A549 (cell line): Measurements from ENCODE around the gene SPINT1. TPM values are rescaled to one million over a fixed set of nuclear protein-coding genes. Genes with fewer than 3 reads are reported as not detected.

Experiments
- ATAC-seq, 2 experiments: fragments of 200-7000 bp in 1 of 2; fragments of >200 bp in 1 of 2; cut with Nextera tagmentation in 1 of 2; cut with Tn5 transposase in 1 of 2; 3 replicates each; pipeline versions ENCODE4 v1.8.0 to v1.9.1; 2018 to 2020; ENCODE audit warnings: mild to moderate bottlenecking in 1 of 2, moderate library complexity in 1 of 2
- CTCF ChIA-PET: fragments of 300-600 bp; sonication (Branson Sonifier 250); formaldehyde crosslinking; extraction: SDS; loops from one replicate; lab custom pipeline; 2021; ENCODE audit warnings: antibody characterized with exemption, inconsistent platforms; lab: Yijun Ruan, JAX
- POLR2A ChIA-PET: fragments of 350-600 bp; formaldehyde crosslinking; extraction: SDS; loops from one replicate; lab custom pipeline; 2021; ENCODE audit warnings: antibody characterized with exemption, inconsistent platforms; lab: Yijun Ruan, JAX
- DNase-seq, 2 experiments: peaks; one replicate each; pipeline versions ENCODE4 v3.0.0 to v3.0.0-alpha.2; 2011 to 2016; ENCODE audit warnings: low read depth in 1 of 2, low spot score in 1 of 2
- FAIRE-seq: peaks from 2 replicates; lab custom pipeline; 2011; peaks lifted over from hg19 to GRCh38; lab: Jason Lieb, UNC
- H3K27ac ChIP-seq, 2 experiments: fragments of >200 bp; sonication (Bioruptor Twin); formaldehyde crosslinking; 3 replicates each; pipeline ENCODE4 v1.5.1; 2016 to 2017
- H3K4me1 ChIP-seq: fragments of >200 bp; sonication (Bioruptor Twin); formaldehyde crosslinking; 3 replicates; pipeline ENCODE4 v1.6.1; 2016
- H3K4me2 ChIP-seq: fragments of >200 bp; sonication (Bioruptor Twin); formaldehyde crosslinking; 3 replicates; pipeline ENCODE4 v1.6.1; 2016
- H3K4me3 ChIP-seq: fragments of >200 bp; sonication (Bioruptor Twin); formaldehyde crosslinking; 3 replicates; pipeline ENCODE4 v1.5.1; 2016
- H3K9me3 ChIP-seq: fragments of >200 bp; sonication (Bioruptor Twin); formaldehyde crosslinking; 3 replicates; pipeline ENCODE4 v1.6.1; 2016
- BHLHE40 ChIP-seq: IDR thresholded peaks from 2 replicates; pipeline ENCODE4 v1.6.1; 2012; ENCODE audit warnings: low read depth, low read length, inconsistent platforms
- CBX8 ChIP-seq: fragments of 200-600 bp; sonication (generic); IDR thresholded peaks from 2 replicates; pipeline ENCODE4 v1.6.1; 2016
- CEBPB ChIP-seq, 2 experiments: fragments of >200 bp in 1 of 2; sonication (Bioruptor Twin) in 1 of 2; formaldehyde crosslinking in 1 of 2; IDR thresholded peaks; 2 replicates each; pipeline ENCODE4 v1.6.1; 2012 to 2016
- FOSL2 ChIP-seq, 2 experiments: fragments of 450-650 bp in 1 of 2; fragments of >200 bp in 1 of 2; sonication (Bioruptor Twin) in 1 of 2; formaldehyde crosslinking; IDR thresholded peaks; 2 replicates each; pipeline versions ENCODE4 v1.5.0 to v1.6.1; 2016 to 2020; ENCODE audit warnings: mild to moderate bottlenecking in 1 of 2, moderate library complexity in 1 of 2
- HEYL ChIP-seq: fragments of 250-450 bp; sonication (Bioruptor Pico); IDR thresholded peaks from 2 replicates; pipeline ENCODE4 v1.8.0; 2021; ENCODE audit warnings: mild to moderate bottlenecking, moderate library complexity
- HOXB13 ChIP-seq: fragments of 250-450 bp; sonication (Bioruptor Pico); IDR thresholded peaks from 2 replicates; pipeline ENCODE4 v1.5.0; 2020; ENCODE audit warnings: low read depth, mild to moderate bottlenecking, moderate library complexity
- JUN ChIP-seq, 2 experiments: fragments of >200 bp; sonication (Bioruptor Twin); formaldehyde crosslinking; IDR thresholded peaks; 2 replicates in 1 of 2; 3 replicates in 1 of 2; pipeline ENCODE4 v1.6.1; 2016 to 2017
- MAFK ChIP-seq: fragments of 450-650 bp; IDR thresholded peaks from 2 replicates; pipeline ENCODE4 v1.6.1; 2014; ENCODE audit not compliant: partially characterized antibody
- NR3C1 ChIP-seq: fragments of >200 bp; sonication (Bioruptor Twin); formaldehyde crosslinking; IDR thresholded peaks from 3 replicates; pipeline ENCODE4 v1.6.1; 2017
- RAD21 ChIP-seq, 2 experiments: fragments of >200 bp in 1 of 2; sonication (Bioruptor Twin) in 1 of 2; formaldehyde crosslinking in 1 of 2; IDR thresholded peaks in 1 of 2; conservative IDR thresholded peaks in 1 of 2; 2 replicates in 1 of 2; 3 replicates in 1 of 2; pipeline ENCODE4 v1.6.1; 2012 to 2018; ENCODE audit warnings: inconsistent platforms in 1 of 2
- RCOR1 ChIP-seq: fragments of 150-350 bp; IDR thresholded peaks from 2 replicates; pipeline ENCODE4 v1.6.1; 2014; ENCODE audit warnings: antibody characterized with exemption, low read length, low read depth
- RFX5 ChIP-seq: fragments of 450-650 bp; IDR thresholded peaks from 2 replicates; pipeline ENCODE4 v1.7.1; 2014; ENCODE audit warnings: antibody characterized with exemption, mild to moderate bottlenecking, moderate library complexity
- TFCP2L1 ChIP-seq: fragments of 250-450 bp; sonication (Bioruptor Pico); IDR thresholded peaks from 2 replicates; pipeline ENCODE4 v1.5.0; 2021; ENCODE audit warnings: mild to moderate bottlenecking
- ZC3H11A ChIP-seq: fragments of 450-650 bp; IDR thresholded peaks from 2 replicates; pipeline ENCODE4 v1.6.1; 2014; ENCODE audit warnings: antibody characterized with exemption, mild to moderate bottlenecking
- WGBS: methylation state at CpG from one replicate; pipeline ENCODE4 v1.1.6; 2017; ENCODE audit errors: missing lambda C conversion rate; 5-methylcytosine and 5-hydroxymethylcytosine counted together
- polyA plus RNA-seq, 4 experiments: library from polyadenylated mRNA; depleted of rRNA in 3 of 4; stranded (reverse); fragments of >200 nt; fragmentation: RNase III in 1 of 4; extraction: RNeasy Plus Mini Kit Qiagen cat#74134 plus additional on column Dnase treatment in 1 of 4; gene quantifications; 2 replicates in 3 of 4; 3 replicates in 1 of 4; pipeline ENCODE4 v1.2.3, GENCODE V29; 2011 to 2017
- TF ChIP-seq, protein P1 (sequence below): fragments of 250-450 bp; sonication (Bioruptor Pico); IDR thresholded peaks from 2 replicates; pipeline ENCODE4 v1.5.0; 2021; ENCODE audit warnings: mild to moderate bottlenecking, moderate library complexity, borderline replicate concordance
- TF ChIP-seq, protein P2 (sequence below): fragments of 150-350 bp; IDR thresholded peaks from 2 replicates; pipeline ENCODE4 v1.6.1; 2014; ENCODE audit warnings: low read depth, mild to moderate bottlenecking, low read length
- TF ChIP-seq, protein P3 (sequence below): IDR thresholded peaks from 2 replicates; pipeline ENCODE4 v1.6.1; 2012

SPINT1 gene
- polyA plus RNA-seq, 2 of the 4 experiments (the other 2 are of a cell fraction) = 0.79 to 0.80 TPM

DNA sequence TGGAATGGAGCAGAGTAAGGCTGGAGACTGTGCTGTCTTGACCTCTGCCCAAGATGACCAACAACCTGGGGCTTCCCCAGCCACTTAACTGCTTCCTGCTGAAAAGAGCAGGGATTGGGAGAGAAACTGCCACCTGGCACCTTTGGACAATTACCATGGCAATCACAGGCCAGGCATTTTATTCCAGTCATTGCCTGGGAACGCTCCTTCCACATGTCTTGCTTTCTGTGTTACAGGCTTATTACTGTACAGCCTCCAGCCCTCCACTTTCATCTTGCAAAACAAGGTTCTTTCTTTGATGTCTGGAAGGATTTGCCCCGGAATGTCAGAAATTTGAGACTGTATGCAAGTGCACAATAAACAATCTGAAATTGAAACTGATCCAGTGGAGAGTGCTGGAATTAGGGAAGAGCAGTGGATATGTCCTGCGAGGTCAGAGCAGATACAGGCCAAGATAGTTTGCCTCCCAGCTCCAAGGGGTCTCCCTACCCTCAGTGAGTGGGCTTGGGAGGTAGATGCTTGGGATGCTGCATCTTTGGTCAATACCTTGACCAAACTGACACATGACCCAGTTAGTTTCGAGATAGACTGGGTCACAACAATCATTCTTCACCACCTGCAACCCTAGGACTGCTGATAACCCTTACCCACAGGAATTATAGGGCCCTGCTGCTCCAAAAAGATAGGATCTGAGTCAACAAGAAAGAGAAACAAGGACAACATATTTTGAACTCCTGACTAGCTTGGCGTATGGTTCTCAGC, 18.0 kb upstream of the SPINT1 start:
- Histone ChIP-seq H3K4me1 (peaks cover 39% of the 10 kb centered on the region), H3K9me3 (no peaks in the 10 kb centered on the region), H3K4me2 (peak overlapping the region; percentile 45), H3K27ac (peak overlapping the region in 1 of 2 experiments; percentile 66; a peak in 4 of 6 replicates), H3K4me3 (no peak overlapping the region)
- no peak for FAIRE-seq
- TF ChIP-seq HOXB13 (CRISPR knock-in tag) = no peak
- peak; percentile 51 for TF ChIP-seq MAFK
- TF ChIP-seq JUN (IDR thresholded peaks at IDR 0.05) = no peak
- peak; percentile 49 to 74; a peak in 3 of 6 replicates for ATAC-seq
- 47% methylated on average over 5 of the region's 5 CpGs for WGBS
- POLR2A ChIA-PET = no interaction called here
- CTCF ChIA-PET = interaction anchor here (0.6 to 2.6 kb wide), 2 partner anchors 33 to 390 kb away, joined by 3 to 11 read pairs; no protein-coding TSS in a partner anchor
- DNase-seq = peak in 1 of 2 experiments; percentile 57

DNA sequence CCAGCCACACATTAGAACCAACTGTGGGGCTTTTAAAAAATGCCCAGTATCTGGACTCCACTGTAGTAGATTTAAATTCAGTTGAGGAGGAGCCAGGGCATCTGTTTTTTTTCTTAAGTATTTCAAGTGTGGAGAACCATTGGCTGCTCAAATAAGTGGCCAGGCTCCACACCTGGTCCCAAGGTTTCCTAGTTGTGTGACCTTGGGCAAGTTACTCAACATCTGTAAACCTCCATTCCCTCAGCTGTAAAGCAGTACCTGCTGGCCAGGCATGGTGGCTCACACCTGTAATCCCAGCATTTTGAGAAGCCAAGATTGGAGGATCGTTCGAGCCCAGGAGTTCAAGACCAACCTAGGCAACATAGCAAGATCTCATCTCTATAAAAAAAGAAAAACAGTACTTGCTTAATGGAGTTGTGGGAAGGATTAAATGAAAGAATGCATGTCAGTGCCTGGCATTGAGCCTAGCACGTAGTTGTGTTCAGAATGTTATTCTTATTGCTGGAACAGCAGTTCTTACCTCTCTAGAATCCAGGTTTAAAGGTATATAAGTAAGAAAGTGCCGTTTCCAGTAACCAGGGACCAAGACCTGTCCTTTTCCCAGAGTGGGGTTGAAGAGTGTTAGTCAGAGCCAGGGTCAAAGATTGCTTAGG, 17.3 kb upstream of the SPINT1 start:
- peak overlapping the region in 1 of 2 experiments; percentile 66; a peak in 3 of 6 replicates for H3K27ac ChIP-seq
- ATAC-seq (no peak), DNase-seq (no peak), FAIRE-seq (no peak)
- no peak overlapping the region for H3K4me3 ChIP-seq
- ChIA-PET CTCF (interaction anchor here (0.6 to 2.6 kb wide), 3 partner anchors 14 to 389 kb away, joined by 3 to 11 read pairs (median 3); no protein-coding TSS in a partner anchor), POLR2A (no interaction called here)
- TF ChIP-seq, protein P1, sequence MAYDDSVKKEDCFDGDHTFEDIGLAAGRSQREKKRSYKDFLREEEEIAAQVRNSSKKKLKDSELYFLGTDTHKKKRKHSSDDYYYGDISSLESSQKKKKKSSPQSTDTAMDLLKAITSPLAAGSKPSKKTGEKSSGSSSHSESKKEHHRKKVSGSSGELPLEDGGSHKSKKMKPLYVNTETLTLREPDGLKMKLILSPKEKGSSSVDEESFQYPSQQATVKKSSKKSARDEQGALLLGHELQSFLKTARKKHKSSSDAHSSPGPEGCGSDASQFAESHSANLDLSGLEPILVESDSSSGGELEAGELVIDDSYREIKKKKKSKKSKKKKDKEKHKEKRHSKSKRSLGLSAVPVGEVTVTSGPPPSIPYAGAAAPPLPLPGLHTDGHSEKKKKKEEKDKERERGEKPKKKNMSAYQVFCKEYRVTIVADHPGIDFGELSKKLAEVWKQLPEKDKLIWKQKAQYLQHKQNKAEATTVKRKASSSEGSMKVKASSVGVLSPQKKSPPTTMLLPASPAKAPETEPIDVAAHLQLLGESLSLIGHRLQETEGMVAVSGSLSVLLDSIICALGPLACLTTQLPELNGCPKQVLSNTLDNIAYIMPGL (CRISPR knock-in tag) = no peak
- no peak for TF ChIP-seq FOSL2 (IDR thresholded peaks at IDR 0.05)
- TF ChIP-seq FOSL2 (CRISPR knock-in tag; IDR thresholded peaks at IDR 0.05) = no peak
- TF ChIP-seq, protein P2, sequence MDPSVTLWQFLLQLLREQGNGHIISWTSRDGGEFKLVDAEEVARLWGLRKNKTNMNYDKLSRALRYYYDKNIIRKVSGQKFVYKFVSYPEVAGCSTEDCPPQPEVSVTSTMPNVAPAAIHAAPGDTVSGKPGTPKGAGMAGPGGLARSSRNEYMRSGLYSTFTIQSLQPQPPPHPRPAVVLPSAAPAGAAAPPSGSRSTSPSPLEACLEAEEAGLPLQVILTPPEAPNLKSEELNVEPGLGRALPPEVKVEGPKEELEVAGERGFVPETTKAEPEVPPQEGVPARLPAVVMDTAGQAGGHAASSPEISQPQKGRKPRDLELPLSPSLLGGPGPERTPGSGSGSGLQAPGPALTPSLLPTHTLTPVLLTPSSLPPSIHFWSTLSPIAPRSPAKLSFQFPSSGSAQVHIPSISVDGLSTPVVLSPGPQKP = no peak
- no peak for TF ChIP-seq RFX5
- no peak for TF ChIP-seq RCOR1
- no peak for TF ChIP-seq MAFK
- TF ChIP-seq HEYL = no peak
- no peak for TF ChIP-seq NR3C1
- TF ChIP-seq, protein P3, sequence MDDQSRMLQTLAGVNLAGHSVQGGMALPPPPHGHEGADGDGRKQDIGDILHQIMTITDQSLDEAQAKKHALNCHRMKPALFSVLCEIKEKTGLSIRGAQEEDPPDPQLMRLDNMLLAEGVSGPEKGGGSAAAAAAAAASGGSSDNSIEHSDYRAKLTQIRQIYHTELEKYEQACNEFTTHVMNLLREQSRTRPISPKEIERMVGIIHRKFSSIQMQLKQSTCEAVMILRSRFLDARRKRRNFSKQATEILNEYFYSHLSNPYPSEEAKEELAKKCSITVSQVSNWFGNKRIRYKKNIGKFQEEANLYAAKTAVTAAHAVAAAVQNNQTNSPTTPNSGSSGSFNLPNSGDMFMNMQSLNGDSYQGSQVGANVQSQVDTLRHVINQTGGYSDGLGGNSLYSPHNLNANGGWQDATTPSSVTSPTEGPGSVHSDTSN = no peak
- TF ChIP-seq TFCP2L1 (CRISPR knock-in tag) = no peak
- TF ChIP-seq ZC3H11A = no peak
- H3K9me3 ChIP-seq = no peaks in the 10 kb centered on the region
- H3K4me1 ChIP-seq = peaks cover 39% of the 10 kb centered on the region
- 87% methylated on average over 4 of the region's 4 CpGs for WGBS
- H3K4me2 ChIP-seq = no peak overlapping the region

DNA sequence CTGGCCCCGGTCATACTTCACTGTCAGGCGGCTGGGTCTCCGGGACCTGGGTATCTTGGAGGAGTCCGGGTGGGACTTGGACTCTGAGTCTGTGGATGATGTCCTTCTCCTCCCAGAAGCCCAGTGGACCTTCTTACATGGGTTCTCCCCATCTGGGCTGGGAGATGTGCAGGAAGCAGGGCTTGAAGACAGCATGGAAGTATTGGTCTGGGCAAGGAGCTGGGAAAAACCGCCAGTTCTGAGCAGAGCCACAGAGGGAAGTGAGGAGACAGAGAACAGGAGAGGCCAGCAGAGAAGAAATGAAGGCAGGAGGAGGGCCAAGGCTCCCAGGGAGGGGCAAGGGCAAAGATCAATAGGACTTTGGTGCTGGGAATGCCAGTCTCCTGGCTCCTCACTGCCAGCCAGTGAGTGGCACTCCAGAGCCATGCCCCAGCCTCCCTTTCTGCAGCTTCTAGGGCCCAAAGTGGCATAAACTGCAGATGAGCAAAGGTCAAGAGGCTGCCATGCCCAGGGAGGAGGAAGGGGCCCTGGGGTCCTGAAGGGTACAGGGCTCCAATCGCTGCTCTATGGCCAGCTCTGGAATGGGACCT, 15.3 kb upstream of the SPINT1 start, which contains the start of gene PPP1R14D:
Gene PPP1R14D, minus strand, starts transcription at position 262 of the 590 bp plus-strand sequence. Its CDS starts 67 bp downstream, at position 195.
- Histone ChIP-seq H3K4me3 (no peak within 1 kb of the TSS), H3K4me1 (peaks cover 36% of the 10 kb centered on the region), H3K9me3 (no peaks in the 10 kb centered on the region), H3K27ac (peak within 1 kb of the TSS in 1 of 2 experiments; percentile 56; a peak in 1 of 6 replicates), H3K4me2 (no peak within 1 kb of the TSS)
- peak; percentile 38 to 53; a peak in 5 of 6 replicates for ATAC-seq
- TF ChIP-seq MAFK = no peak
- TF ChIP-seq CBX8 = no peak
- peak in 1 of 2 experiments; percentile 8; a peak in 1 of 5 replicates for TF ChIP-seq RAD21 (conservative IDR thresholded peaks at IDR 0.05 in 1 of 2, IDR thresholded peaks at IDR 0.05 in 1 of 2)
- TF ChIP-seq RCOR1 = no peak
- no peak for TF ChIP-seq BHLHE40
- no peak for TF ChIP-seq CEBPB (IDR thresholded peaks at IDR 0.05)
- FAIRE-seq = no peak
- ChIA-PET CTCF (interaction anchor here (0.8 to 1.9 kb wide), 8 partner anchors 19 to 149 kb away, joined by 3 to 6 read pairs (median 4); partner anchors contain the start of genes RHOV and VPS18), POLR2A (interaction anchor here (0.6 kb wide), 1 partner anchor 70 kb away, joined by 4 read pairs; no protein-coding TSS in a partner anchor)
- 88% methylated on average over 1 of the region's 6 CpGs for WGBS
- DNase-seq = no peak
